ENCODE measurements around the gene MED12L. TPM values are rescaled to one million over a fixed set of nuclear protein-coding genes. Genes with fewer than 3 reads are reported as not detected.
A peak's percentile ranks its signal among the peaks of the same experiment; 100 is the strongest.
"Not testable (repeated sequence)": the region's sequence is repeated elsewhere in the genome, so short reads cannot be mapped to it uniquely, and the experiment has no call there.

The MED12L gene
- total RNA-seq, 1 donor from 2014 or later, result 3.9 TPM

DNA sequence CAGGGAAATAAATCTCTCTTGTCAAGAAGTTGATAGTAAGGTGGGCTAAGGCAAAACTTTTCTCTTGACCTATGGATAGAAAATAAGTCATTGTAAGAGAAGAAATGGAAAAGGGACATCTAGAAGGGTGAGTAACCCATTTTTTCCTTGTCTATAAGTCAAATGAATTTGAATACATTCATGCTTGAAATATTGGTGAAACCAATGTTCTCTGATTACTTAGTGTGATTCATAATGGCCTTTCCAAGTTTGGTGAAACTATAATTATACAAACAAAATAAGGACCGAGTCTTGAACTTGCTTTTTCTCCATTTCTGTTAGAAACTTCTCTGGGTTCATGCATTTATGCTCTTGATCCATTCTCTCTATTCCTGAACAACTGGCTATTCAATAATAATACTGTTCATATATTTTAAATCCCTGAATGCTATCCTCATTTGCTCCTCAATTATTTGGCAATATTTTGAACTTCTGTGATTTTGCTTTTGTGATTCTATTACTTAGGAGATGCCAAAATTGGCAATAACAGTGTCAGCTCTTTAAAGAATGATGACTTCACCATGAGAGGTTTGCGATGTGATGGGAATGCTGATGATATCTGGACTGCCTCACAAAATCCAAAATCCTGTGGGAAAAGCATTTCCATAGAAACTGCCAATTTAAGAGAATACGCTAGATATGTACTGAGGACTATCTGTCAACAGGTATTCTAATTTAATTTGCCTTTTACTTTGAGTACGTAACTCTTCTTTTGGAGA lies 286.8 kb downstream of the MED12L start:
- no peak for DNase-seq (ENCODE audit: low spot score)

DNA sequence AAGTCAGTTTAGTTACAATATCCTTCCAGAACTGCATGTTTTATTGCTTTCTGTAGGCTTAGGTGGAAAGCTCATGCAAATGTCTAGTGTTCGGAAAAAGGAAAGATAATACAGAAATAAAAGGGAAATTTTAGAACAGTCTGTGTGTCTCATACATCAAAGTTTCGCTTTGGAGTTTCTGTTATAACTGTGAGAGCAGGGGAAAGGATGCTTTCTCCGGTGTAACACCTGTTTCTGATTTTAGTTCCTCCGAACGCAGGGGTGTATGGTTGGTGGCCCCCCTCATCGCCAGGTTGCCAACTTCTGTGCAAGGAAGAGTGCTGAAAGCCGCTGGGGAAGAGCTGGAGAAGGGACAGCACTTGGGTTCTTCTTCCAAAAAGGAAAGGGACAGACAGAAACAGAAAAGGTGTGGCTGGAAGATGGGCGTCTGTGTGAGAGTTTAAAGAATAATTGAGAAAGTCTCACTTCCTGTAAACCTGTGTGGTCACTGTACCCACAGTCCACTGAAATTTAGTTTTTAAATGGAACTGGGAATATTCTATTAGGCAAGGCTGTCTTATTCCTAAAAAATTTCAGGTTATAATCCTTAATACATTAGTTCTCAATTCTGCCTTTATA lies 292.4 kb downstream of the MED12L start:
- DNase-seq (ENCODE audit: low spot score), result no peak

DNA sequence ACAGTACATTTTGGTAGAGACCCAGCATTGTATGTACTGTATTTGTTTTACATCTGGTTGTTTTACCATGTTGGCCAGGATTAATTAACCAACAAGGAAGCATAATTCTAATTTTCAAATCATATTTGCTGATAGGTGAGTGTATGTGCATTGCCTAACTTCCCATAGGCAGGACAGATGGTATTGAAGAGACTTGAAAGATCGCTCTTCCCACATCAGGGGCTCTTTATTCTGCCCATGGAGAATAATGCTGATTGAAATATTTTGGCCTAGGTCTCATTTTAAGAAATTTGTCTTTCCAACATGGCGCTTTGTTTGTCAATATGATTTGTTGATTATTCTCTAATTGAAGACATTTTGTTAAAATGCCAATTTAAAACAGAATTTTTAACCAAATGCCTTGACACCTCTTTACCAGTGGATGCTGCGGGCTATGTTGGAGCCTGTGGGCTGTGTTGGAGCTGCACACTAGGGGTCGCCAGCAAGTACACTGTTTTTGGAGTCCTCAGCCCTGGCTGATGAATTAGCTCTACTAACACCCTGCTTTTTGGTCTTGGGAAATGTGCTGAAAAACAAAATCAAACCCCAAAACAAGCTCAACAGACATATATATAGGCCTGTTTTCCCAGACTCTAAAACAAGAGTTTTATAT lies 293.7 kb downstream of the MED12L start:
- DNase-seq (ENCODE audit: low spot score), result no peak

DNA sequence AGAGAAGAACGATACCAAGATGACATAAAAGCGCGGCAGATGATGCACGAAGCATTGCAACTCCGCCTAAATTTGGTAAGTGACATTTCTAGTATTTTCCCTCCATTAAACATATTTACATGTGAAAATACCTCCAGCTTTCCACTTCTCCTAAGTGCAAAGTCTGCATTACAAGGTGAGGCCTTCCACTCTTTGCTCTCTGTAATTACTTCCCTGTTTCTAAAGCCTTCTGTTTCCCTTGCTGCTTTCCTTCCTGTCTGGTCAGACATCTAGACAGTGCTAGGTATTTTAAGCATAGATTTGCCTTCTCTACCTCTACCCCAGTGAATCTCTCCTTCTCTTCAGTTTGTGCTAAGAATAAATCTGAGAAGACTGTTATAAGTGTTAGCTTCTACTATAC lies 297.2 kb downstream of the MED12L start:
- DNase-seq (ENCODE audit: low spot score), result no peak

DNA sequence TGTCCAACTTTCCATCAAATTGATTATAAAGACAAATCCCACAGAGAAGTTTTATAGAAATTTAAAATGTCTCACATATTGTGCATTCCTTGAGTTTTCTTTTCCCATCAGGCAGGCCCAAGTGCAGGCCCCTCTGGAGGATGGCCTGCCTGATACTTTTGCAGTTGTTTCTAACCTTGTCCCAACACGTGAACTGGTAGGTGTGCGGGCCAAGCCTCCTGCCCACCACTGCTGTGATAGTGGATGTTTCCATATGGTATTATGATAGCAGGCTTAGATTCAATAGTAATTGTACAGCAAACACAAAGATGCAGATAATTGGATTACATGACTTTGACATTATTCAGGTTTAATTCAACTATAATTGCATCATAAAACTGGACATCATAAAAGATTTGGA lies 297.6 kb downstream of the MED12L start:
- DNase-seq (ENCODE audit: low spot score), result no peak

DNA sequence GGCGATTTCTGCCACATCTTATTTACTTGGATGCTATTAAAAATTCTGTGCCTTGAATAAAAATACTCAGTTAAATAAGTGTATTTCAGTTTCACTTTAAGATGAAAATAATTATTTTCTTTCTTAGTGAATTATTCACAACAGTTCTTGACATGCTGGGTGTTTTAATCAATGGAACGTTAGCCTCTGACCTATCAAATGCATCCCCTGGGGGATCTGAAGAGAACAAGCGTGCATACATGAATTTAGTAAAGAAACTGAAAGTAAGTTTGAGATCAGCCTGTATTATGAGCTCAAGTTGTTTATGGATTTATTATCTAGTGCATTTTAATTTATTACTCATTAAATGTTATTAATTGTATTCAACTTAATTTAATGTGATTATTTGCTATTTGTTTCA lies 298.5 kb downstream of the MED12L start:
- no peak for DNase-seq (ENCODE audit: low spot score)

DNA sequence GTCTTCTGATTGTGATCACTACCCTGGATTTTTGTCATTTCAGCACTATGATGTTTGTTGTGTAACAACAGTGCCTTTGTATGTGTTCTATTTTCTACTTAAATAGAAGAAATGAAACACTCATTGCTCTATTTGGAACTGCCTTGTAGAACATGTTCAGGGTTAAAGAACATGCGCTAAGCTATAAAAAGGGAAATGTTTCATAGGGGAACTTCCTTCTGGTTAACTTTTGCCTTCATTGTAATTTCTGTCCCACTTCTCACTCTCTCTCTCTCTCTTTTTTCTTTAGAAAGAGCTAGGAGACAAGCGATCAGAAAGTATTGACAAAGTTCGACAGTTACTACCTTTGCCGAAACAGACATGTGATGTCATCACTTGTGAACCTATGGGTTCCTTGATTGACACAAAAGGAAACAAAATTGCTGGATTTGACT lies 299.3 kb downstream of the MED12L start, which contains the start of gene P2RY12:
Gene P2RY12, minus strand, starts transcription at position 13 of the 434 bp plus-strand sequence. CDS start 45,908 bp downstream, outside the sequence.
- DNase-seq (ENCODE audit: low spot score), result no peak

DNA sequence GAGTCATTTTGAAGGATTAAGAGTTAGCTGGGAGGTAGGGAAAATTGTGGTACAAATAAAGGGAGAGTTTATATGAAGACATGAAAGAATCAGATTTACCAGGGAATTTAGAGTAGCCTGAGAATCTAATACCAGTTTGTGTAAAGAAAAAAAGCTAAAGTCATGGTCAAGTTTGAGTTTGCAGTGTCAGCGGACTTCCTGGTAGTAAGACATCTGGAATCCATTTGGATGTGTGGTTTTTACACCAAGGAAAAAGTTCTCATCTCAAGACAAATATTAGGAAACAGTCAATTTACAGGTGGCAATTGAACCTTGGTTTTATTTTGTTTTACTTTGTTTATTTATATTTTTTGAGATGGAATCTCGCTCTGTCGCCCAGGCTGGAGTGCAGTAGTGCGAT lies 300.6 kb downstream of the MED12L start:
- no peak for DNase-seq (ENCODE audit: low spot score)

DNA sequence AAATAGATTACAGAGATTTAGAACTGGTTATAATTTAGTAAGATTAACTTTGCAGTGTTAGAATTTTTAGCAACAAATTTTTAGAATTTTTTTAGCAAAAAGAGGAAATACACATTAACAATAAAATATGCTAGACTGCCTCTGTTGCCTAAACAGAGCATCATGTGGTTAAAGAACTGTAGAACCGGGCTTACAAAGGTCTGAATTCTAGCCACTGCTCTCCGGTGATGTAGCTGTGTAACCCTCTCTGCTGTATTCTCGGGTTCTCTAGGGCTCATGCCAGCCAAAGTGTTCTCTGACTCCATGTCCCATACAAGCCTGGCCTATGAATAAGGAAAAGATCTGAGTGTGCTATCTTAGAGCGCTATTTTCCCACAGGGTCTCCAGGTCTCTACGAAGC lies 302.0 kb downstream of the MED12L start:
- no peak for DNase-seq (ENCODE audit: low spot score)

DNA sequence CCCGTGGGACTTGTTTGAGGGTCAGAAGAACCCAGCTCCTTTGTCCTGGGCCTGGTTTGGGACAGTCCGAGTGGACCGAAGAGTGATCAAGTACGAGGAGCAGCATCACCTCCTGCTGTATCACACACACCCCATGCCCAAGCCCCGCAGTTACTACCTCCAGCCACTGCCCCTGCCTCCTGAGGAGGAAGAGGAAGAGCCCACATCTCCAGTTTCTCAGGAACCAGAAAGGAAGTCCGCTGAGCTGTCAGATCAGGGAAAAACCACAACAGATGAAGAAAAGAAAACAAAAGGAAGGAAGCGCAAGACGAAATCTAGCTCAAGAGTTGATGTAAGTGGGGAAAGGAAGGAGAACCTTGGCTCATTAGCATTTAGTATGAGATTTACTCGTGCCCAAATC lies 302.4 kb downstream of the MED12L start:
- DNase-seq (ENCODE audit: low spot score), result no peak

DNA sequence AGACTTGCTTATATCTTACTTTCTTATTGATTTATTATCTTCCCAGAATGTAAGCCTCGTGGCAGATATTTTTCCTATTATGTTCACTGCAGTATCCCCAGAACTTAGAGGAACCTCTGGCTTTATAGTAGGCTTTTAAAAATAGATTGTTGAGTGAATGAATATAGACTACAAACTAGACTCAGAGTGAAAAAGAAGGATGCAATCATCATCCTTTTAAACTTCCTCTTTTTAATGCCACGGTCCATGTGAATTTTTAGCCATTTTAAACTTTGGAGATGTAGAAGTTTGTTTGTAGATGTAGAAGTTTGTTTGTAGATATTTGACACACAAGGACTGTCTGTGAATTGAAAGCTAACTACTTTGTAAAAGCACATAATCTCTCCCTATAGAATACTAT lies 306.3 kb downstream of the MED12L start:
- DNase-seq (ENCODE audit: low spot score), result no peak

DNA sequence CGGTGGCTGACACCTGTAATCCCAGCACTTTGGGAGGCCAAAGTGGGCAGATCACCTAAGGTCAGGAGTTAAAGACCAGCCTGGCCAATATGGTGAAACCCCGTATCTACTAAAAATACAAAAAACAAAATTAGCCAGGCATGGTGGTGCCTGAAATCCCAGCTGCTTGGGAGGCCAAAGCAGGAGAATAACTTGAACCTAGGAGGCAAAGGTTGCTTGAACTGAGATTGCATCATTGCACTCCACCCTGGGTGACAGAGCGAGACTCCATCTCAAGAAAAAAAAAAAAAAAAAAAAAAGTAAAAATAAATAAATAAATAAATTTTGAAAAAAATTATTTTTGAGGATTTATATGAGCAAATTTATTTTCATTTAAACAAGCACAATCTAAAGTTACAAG lies 306.7 kb downstream of the MED12L start:
- DNase-seq (ENCODE audit: low spot score), result not testable (repeated sequence)

DNA sequence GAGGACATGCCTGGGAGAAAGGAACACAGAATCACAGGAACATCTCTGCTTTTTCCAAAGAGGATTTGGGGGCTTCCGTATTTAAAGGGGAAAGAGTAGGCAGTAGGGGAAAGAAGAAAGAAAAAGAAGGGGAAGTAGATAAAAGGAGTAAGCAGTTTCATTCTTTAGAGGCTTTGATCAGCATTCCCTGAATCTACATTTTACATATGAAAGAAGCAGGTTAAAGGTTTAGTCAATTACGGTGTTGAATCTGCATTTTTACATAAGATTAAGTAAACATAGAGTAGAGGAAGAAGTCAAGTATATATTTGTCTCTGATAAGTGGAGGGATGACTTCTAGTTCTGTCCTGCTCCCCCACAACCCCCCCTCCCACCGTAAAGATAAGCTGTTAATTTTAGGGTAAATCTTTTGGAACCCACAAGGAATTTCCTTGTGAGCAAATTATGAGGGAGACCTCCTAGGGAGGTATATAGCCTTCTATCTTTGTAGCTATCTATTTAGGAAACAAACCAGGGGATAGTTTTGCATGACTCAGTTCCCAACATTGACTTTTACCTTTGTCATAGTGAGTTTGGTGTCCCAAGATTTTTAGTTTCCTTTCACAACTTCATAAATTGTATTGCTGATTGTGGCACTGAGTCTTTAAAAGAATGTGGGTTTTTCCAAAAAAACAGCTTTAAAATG lies 307.8 kb downstream of the MED12L start:
- no peak for DNase-seq (ENCODE audit: low spot score)

DNA sequence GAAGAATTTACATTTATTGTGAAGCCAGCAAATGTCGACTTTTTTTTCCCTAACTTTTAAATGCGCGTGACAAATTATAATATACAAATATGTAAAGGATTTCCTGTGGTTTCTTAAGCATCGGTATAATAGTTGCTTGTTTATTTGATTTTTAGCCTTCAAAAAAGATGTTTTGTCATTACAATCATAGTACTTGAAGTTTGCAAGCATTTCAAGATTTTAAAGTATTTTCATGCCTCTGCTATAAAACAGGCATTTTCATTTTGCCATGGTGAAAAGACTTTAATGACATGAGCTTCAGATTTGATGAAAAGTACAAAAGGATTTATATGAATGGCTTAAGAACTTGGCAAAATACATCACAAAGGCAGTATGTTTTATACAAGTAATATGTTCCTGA lies 308.5 kb downstream of the MED12L start:
- DNase-seq (ENCODE audit: low spot score), result no peak

DNA sequence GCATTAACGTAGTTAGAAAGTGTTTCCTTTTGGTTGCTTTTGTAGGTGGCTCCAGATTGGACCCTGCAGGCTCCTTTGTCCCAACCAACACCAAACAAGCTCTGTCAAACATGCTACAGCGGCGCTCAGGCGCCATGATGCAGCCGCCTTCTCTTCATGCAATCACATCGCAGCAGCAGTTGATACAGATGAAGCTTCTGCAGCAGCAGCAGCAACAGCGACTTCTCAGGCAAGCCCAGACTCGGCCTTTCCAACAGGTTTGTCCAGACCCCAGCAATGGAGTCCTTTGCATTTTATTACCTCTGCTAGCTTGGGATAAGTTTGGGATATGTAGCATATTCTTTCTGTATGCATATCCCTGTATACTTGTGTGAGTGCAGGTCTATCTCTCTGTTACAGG lies 309.1 kb downstream of the MED12L start:
- DNase-seq (ENCODE audit: low spot score), result peak; percentile 46

DNA sequence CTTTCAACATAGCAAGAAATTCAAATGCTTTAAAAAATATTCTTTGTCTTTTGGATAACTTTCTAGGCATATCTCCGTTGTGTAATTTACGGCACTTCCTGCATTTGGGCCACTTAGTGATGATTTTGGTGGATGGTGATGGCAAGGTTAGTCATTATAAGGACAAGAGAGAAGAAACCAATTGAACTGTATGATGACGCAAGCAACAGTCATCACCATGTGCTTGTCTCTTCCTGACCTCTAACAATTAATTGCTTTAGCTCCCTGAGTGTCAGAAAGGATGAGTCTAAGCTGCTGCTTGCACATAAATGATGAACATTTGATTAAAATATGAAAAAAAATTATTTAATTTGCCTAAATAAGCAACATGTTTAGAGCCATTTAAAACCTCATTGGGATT lies 310.3 kb downstream of the MED12L start:
- DNase-seq (ENCODE audit: low spot score), result no peak

DNA sequence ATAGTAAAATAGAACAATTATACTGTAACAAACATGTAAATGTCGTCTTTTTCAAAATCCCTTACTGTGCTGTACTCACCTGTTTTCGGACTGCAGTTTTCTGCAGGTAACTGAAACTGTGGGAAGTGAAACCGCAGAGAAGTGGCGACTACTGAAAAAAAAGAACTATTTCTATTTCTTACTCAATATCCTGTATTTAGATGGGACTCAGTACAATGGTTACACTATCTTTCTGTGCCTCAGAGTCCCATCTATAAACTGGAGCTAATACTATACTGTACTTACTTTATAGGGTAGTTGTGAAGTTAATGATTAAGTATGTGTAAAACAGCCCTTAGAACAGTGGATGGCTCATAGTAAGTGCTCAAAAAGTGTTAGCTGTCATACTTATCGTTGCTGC lies 313.4 kb downstream of the MED12L start:
- no peak for DNase-seq (ENCODE audit: low spot score)

DNA sequence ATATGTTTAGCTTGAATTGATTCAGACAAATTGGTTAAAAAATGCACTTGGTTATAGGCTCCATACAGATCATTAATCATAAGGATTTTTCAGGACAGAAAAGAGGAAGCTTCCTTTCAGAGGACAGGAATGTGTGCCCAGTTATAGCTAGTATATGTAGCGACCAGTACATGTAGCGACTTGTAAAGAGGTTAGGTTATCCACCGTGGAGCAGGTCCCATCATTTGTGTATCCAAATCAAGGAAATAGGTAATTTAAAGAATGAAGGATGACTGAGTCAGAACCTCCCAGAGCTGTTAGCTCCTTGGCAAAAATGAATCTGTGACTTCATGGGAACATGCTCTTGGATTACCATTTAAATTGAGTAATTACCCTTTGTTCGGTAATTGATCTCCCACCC lies 314.9 kb downstream of the MED12L start:
- no peak for DNase-seq (ENCODE audit: low spot score)

DNA sequence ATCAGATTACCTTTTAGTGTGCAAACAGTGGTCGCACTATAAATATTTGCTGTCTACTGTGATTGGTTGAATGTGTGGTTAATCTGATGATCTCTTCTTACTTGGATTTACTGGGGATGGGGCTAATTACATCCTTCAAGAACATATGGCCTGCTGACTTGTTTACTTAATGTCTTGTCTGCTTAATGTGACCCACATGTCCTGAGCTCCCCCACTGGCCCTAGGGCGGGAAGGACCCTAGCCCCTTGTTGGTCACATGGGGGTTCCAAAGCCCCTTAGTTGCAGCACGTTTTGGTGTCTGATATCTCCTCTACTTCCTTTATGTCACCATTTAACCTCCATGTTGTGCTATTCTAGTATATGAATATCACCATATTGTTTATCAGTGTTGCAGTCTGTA lies 316.9 kb downstream of the MED12L start:
- no peak for DNase-seq (ENCODE audit: low spot score)

DNA sequence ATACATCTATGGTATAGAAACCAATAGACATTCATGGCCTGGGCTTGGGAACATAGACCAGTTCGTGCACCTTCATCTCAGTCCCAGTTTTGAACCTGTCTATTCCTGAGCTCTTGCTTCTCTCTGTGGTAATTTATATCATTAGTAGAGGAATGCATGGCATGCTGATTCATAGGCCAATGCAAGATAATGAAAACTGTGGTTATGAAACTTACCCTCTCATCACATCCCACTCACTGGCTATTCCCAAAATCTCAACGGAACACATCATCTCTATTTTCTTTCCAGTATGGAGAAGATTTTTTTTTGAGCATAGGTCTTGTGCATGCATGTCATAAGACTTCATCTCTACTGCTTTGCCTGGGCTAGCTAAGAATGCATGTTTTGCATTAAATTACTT lies 317.8 kb downstream of the MED12L start:
- no peak for DNase-seq (ENCODE audit: low spot score)

DNA sequence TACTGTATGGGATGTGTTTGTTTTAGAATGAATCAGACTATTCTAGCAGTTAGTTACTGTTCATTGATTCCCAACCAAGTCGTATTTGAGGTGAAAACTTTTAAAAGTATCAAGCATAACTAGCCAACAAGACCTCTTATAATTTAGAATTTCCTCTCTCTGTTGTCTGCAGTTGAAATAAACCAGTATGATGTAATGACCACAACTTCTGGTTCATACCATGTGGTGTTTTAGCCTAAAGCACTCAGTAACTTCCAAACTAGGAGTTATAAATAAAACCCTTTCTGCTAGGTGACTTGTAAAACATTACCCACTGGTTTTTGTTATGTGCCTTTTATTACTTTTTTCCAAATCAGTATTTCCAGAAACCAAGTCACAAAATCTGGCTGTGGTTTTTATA lies 318.9 kb downstream of the MED12L start:
- DNase-seq (ENCODE audit: low spot score), result no peak

DNA sequence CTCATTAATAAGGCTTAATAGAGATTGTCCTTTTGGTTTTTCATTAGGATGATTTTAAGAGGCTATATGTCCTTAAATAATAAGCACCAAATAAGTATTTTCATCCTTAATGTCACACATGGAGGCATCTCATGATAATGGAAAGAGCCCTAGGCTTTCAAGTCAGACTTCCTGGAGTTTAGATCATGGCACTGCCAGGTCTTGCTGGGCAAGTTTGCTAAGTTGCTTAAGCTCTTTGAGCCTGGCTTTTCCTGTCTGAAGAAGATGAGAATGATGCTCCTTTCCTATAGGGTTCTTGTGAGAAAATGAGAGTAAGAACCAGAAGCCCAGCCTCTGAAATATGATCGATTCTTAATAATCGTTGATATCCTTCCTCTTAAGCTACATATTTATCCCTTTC lies 322.5 kb downstream of the MED12L start:
- DNase-seq (ENCODE audit: low spot score), result no peak
